Measurements from ENCODE around the gene BAIAP2L1. TPM values are rescaled to one million over a fixed set of nuclear protein-coding genes. Genes with fewer than 3 reads are reported as not detected.

Gene BAIAP2L1
- total and polyA plus RNA-seq, 2 donors (not counting 3 experiments of a cell fraction or from before 2014, with no cell fraction given) = 0.32 to 1.1 TPM

GRCh38 chr7:98418636-98419315 is 17.9 kb upstream of the BAIAP2L1 start:
- intact Hi-C loops (cut with micrococcal nuclease) = loop anchor here (1.0 to 5.0 kb wide), 4 partner anchors 17 to 169 kb away; partner anchors contain the start of genes BAIAP2L1 and BRI3
- peaks cover 13% of the 10 kb centered on the region for H3K4me1 ChIP-seq (ENCODE audit: control insufficient read depth, extremely low read depth, insufficient read depth, low read length)
- peak overlapping the region; percentile 74 for H3K27ac ChIP-seq (ENCODE audit: insufficient read depth, low read depth, low read length)
- H3K79me2 ChIP-seq (ENCODE audit: control insufficient read depth, insufficient read depth, low read length) = no peaks in the 10 kb centered on the region
- H3K27me3 ChIP-seq (ENCODE audit: control insufficient read depth in 2 of 2, insufficient read depth in 2 of 2, low read length in 2 of 2) = no peaks in the 10 kb centered on the region
- FAIRE-seq (peak; percentile 97), DNase-seq (ENCODE audit: low read depth, low spot score) (peak; percentile 86)
- H3K36me3 ChIP-seq (ENCODE audit: control insufficient read depth in 2 of 2, extremely low read depth in 1 of 2, insufficient read depth in 2 of 2, low read length in 2 of 2) = no peaks in the 10 kb centered on the region
- BruUV-seq (replicated peaks) = no TSS peak
- peak overlapping the region; percentile 26 for H3K9ac ChIP-seq (replicated peaks; ENCODE audit: extremely low read depth, insufficient read depth, low read length)
- dilution Hi-C loops (cut with MboI; ENCODE audit: extremely low pct_ligation_motif_present, low sequenced_read_pairs) = no loop called here
- TF ChIP-seq JUN (IDR thresholded peaks at IDR 0.05; ENCODE audit: borderline replicate concordance, insufficient read depth, insufficient read length, low read depth) = peak; percentile 99
- TF ChIP-seq, protein P1, sequence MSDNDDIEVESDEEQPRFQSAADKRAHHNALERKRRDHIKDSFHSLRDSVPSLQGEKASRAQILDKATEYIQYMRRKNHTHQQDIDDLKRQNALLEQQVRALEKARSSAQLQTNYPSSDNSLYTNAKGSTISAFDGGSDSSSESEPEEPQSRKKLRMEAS (IDR thresholded peaks at IDR 0.05; ENCODE audit: insufficient read depth, insufficient read length) = no peak
- no peak for TF ChIP-seq MYC (IDR thresholded peaks at IDR 0.05; ENCODE audit: low read depth, low read length)
- TF ChIP-seq FOS (IDR thresholded peaks at IDR 0.05; ENCODE audit: borderline replicate concordance, insufficient read depth, low read length) = peak; percentile 99
- TF ChIP-seq POLR2A (IDR thresholded peaks at IDR 0.05; ENCODE audit: low read depth, low read length) = no peak
- no peak for TF ChIP-seq EZH2 (IDR thresholded peaks at IDR 0.05; ENCODE audit: borderline replicate concordance, low read depth, low read length, severe bottlenecking)
- TF ChIP-seq, protein P2, sequence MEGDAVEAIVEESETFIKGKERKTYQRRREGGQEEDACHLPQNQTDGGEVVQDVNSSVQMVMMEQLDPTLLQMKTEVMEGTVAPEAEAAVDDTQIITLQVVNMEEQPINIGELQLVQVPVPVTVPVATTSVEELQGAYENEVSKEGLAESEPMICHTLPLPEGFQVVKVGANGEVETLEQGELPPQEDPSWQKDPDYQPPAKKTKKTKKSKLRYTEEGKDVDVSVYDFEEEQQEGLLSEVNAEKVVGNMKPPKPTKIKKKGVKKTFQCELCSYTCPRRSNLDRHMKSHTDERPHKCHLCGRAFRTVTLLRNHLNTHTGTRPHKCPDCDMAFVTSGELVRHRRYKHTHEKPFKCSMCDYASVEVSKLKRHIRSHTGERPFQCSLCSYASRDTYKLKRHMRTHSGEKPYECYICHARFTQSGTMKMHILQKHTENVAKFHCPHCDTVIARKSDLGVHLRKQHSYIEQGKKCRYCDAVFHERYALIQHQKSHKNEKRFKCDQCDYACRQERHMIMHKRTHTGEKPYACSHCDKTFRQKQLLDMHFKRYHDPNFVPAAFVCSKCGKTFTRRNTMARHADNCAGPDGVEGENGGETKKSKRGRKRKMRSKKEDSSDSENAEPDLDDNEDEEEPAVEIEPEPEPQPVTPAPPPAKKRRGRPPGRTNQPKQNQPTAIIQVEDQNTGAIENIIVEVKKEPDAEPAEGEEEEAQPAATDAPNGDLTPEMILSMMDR (IDR thresholded peaks at IDR 0.05; ENCODE audit: extremely low read depth in 1 of 2, insufficient read depth in 1 of 2, low read depth in 1 of 2, low read length in 2 of 2) = no peak
- TF ChIP-seq POLR2AphosphoS5 (IDR thresholded peaks at IDR 0.05; ENCODE audit: insufficient read depth, low read depth, low read length) = peak; percentile 80
- TF ChIP-seq GATA2 (IDR thresholded peaks at IDR 0.05; ENCODE audit: insufficient read depth, insufficient read length, low read depth, low read length) = peak; percentile 83
- ChIA-PET CTCF (interaction anchor here (0.7 to 3.0 kb wide), 8 partner anchors 11 to 380 kb away, joined by 3 to 15 read pairs (median 4); partner anchors contain the start of gene BAIAP2L1), POLR2A (no interaction called here)
- H3K9me1 ChIP-seq (replicated peaks; ENCODE audit: control insufficient read depth, extremely low read depth, insufficient read depth, low read length) = no peaks in the 10 kb centered on the region
- no peaks in the 10 kb centered on the region for H4K20me1 ChIP-seq (replicated peaks; ENCODE audit: control insufficient read depth, extremely low read depth, insufficient read depth, low read length)
- H3K4me2 ChIP-seq (ENCODE audit: insufficient read depth, low read length) = peak overlapping the region; percentile 26
- no peaks in the 10 kb centered on the region for H3K9me3 ChIP-seq (replicated peaks; ENCODE audit: control insufficient read depth, insufficient read depth, low read length)
- no peak overlapping the region for H3K4me3 ChIP-seq (replicated peaks in 1 of 3; ENCODE audit: insufficient read depth in 1 of 3, low read depth in 1 of 3, low read length in 3 of 3)
- H2AFZ ChIP-seq (ENCODE audit: low read depth, low read length) = peak overlapping the region; percentile 36

Data from endothelial cell of umbilical vein (primary cell).